HCT116 (cell line): Measurements from ENCODE around the gene RRBP1. TPM values are rescaled to one million over a fixed set of nuclear protein-coding genes. Genes with fewer than 3 reads are reported as not detected.

Source experiments
- ATAC-seq: fragments of 200-7000 bp; cut with Tn5 transposase; 2 replicates; pipeline ENCODE4 v1.9.1; 2020; ENCODE audit warnings: mild to moderate bottlenecking, moderate library complexity
- BruUV-seq: library from RNA; stranded (reverse); fragments of 400-500 nt; replicated peaks from 2 replicates; lab custom pipeline; 2021; lab: Mats Ljungman, UMichigan
- CTCF ChIA-PET: fragments of 300-600 bp; sonication (Branson Sonifier 250); formaldehyde crosslinking; loops from one replicate; lab custom pipeline; 2021; ENCODE audit warnings: antibody characterized with exemption; lab: Charles Lee
- POLR2A ChIA-PET: fragments of 300-600, 350-600 bp; sonication (Branson Sonifier 250); formaldehyde crosslinking; loops from one replicate; lab custom pipeline; 2021; ENCODE audit warnings: antibody characterized with exemption; lab: Charles Lee
- RAD21 ChIA-PET, 2 experiments: fragments of 300-600 bp; sonication (Branson Sonifier 250); formaldehyde crosslinking; loops; one replicate each; lab custom pipeline; 2023; ENCODE audit warnings: low total read pairs in 2 of 2; ENCODE audit not compliant: uncharacterized antibody in 2 of 2, unreplicated experiment in 2 of 2, low non-redundant PET in 1 of 2; lab: Charles Lee
- DNase-seq: peaks from one replicate; pipeline ENCODE4 v3.0.0-alpha.2; 2010; ENCODE audit warnings: low read depth, low spot score
- H2AFZ ChIP-seq: fragments of 200-600 bp; shearing (Covaris generic), sonication (generic); 2 replicates; pipeline ENCODE4 v1.6.1; 2017; ENCODE audit warnings: low read depth, mixed run types, mixed read lengths, antibody characterized with exemption, low read length; ENCODE audit not compliant: poor library complexity, severe bottlenecking
- H3K27ac ChIP-seq: 2 replicates; pipeline ENCODE4 v1.5.1; 2012; ENCODE audit warnings: low read depth, low read length
- H3K27me3 ChIP-seq: fragments of 200-600 bp; sonication (generic); 2 replicates; pipeline ENCODE4 v1.6.1; 2016; ENCODE audit warnings: mixed run types, low read length, mixed read lengths; ENCODE audit not compliant: insufficient read depth
- H3K36me3 ChIP-seq, 2 experiments: fragments of 200-500 bp in 1 of 2; fragments of 200-600 bp in 1 of 2; sonication (Bioruptor generic) in 1 of 2; sonication (generic) in 1 of 2; 2 replicates each; pipeline versions ENCODE4 v1.5.1 to v1.6.1; 2014 to 2016; ENCODE audit warnings: low read length in 2 of 2, inconsistent platforms in 1 of 2, mixed read lengths in 1 of 2, mixed run types in 1 of 2; ENCODE audit not compliant: insufficient read depth in 2 of 2, control insufficient read depth in 1 of 2
- H3K4me1 ChIP-seq, 2 experiments: fragments of 200-600 bp in 1 of 2; sonication (generic) in 1 of 2; 2 replicates each; pipeline versions ENCODE4 v1.5.1 to v1.6.1; 2012 to 2017; ENCODE audit warnings: low read length in 2 of 2, inconsistent platforms in 1 of 2, mild to moderate bottlenecking in 1 of 2, mixed read lengths in 1 of 2, mixed run types in 1 of 2, moderate library complexity in 1 of 2; ENCODE audit not compliant: insufficient read depth in 2 of 2, control insufficient read depth in 1 of 2
- H3K4me2 ChIP-seq: fragments of 200-600 bp; sonication (generic); 2 replicates; pipeline ENCODE4 v1.6.1; 2017; ENCODE audit warnings: mixed run types, low read length, mixed read lengths
- H3K4me3 ChIP-seq, 2 experiments: fragments of 200-600 bp in 1 of 2; sonication (generic) in 1 of 2; replicated peaks in 1 of 2; 2 replicates each; pipeline ENCODE4 v1.5.1; 2011 to 2016; ENCODE audit warnings: low read length in 2 of 2, control low read depth in 1 of 2, low read depth in 1 of 2, mild to moderate bottlenecking in 1 of 2, mixed read lengths in 1 of 2, mixed run types in 1 of 2
- H3K79me2 ChIP-seq: fragments of 200-600 bp; sonication (generic); 2 replicates; pipeline ENCODE4 v1.6.1; 2017; ENCODE audit warnings: mild to moderate bottlenecking, mixed run types, low read length, moderate library complexity, mixed read lengths; ENCODE audit not compliant: insufficient read depth
- H3K9ac ChIP-seq: fragments of 200-600 bp; sonication (generic); 2 replicates; pipeline ENCODE4 v1.6.1; 2016; ENCODE audit warnings: low read length, mixed read lengths
- H3K9me2 ChIP-seq: fragments of 200-600 bp; sonication (generic), shearing (Covaris generic); 2 replicates; pipeline ENCODE4 v1.6.1; 2017; ENCODE audit warnings: mixed run types, mild to moderate bottlenecking, moderate library complexity; ENCODE audit not compliant: insufficient read depth
- H3K9me3 ChIP-seq, 2 experiments: fragments of 200-500 bp in 1 of 2; fragments of 200-600 bp in 1 of 2; sonication (Bioruptor generic) in 1 of 2; sonication (generic) in 1 of 2; 2 replicates each; pipeline ENCODE4 v1.6.1; 2014 to 2017; ENCODE audit warnings: low read length in 2 of 2, mixed read lengths in 2 of 2, inconsistent platforms in 1 of 2, low read depth in 1 of 2, mild to moderate bottlenecking in 1 of 2, mixed run types in 1 of 2, moderate library complexity in 1 of 2; ENCODE audit not compliant: control insufficient read depth in 1 of 2, insufficient read depth in 1 of 2
- H4K20me1 ChIP-seq: fragments of 200-600 bp; sonication (generic), shearing (Covaris generic); 2 replicates; pipeline ENCODE4 v1.6.1; 2017; ENCODE audit warnings: mixed run types, mild to moderate bottlenecking, moderate library complexity; ENCODE audit not compliant: insufficient read depth
- CBX3 ChIP-seq: IDR thresholded peaks from 2 replicates; pipeline ENCODE4 v1.6.1; 2012; ENCODE audit warnings: low read depth
- EGR1 ChIP-seq: IDR thresholded peaks from 2 replicates; pipeline ENCODE4 v1.6.1; 2012; ENCODE audit warnings: low read depth
- ELF1 ChIP-seq: IDR thresholded peaks from 2 replicates; pipeline ENCODE4 v1.6.1; 2012; ENCODE audit warnings: low read depth, borderline replicate concordance
- JUND ChIP-seq: IDR thresholded peaks from 2 replicates; pipeline ENCODE4 v1.6.1; 2012
- SIN3A ChIP-seq: IDR thresholded peaks from 2 replicates; pipeline ENCODE4 v1.6.1; 2012; ENCODE audit warnings: low read depth
- intact Hi-C: fragments of 100-400 bp; cut with micrococcal nuclease; formaldehyde crosslinking; loops from 2 replicates; pipeline ENCODE4 v1.10.0; 2022
- total RNA-seq: library from RNA; stranded (reverse); gene quantifications from one replicate; pipeline ENCODE4 v1.2.1, GENCODE V29; 2021; ENCODE audit not compliant: unreplicated experiment
- TF ChIP-seq, protein P1 (sequence below): IDR thresholded peaks from 2 replicates; pipeline ENCODE4 v1.6.1; 2012; ENCODE audit warnings: low read depth

Gene RRBP1
- total RNA-seq, 1 experiment from 2014 or later: 123 TPM

DNA sequence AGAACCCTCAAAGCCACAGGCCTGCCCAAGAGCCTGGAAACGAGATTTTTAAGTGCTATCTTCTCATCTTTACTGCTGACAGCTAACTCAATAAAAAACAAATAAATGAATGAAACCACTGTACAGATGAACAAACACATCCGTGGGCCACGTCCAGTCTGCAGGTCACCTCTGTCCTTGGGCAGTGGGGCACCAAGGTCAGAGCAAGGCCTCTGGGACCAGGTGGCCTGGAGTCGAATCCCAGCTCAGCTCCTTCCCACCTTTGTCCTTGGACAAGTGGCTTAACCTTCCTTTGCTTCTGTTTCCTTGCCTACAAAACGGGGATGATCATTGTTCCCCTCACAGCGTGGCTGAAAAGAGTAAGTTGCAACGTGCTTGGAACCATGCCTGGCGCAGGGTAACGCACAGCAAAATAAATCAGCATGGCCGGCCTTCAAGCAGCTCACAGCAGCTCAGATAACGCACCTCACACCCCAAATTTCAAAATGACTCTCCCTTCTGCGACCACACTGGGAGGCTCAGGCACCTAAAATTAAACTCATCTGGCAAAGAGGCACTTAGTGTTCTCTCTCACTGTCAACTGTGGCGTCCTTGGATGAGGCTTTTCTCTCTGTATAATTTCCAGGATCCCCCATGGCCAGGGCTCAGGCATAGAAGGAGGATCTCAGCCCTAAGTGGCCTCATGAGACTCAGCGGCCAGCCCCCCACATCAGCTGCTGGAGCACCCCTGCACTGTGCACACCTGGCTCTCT, 35.7 kb downstream of the RRBP1 start:
- ATAC-seq: no peak
- Histone ChIP-seq H3K4me3 (no peak overlapping the region), H3K79me2 (peaks cover 76% of the 10 kb centered on the region), H4K20me1 (no peaks in the 10 kb centered on the region), H3K4me2 (no peak overlapping the region), H3K27me3 (no peaks in the 10 kb centered on the region), H3K27ac (no peak overlapping the region), H3K4me1 (no peaks in the 10 kb centered on the region; a peak in 1 of 4 replicates), H3K9me3 (no peaks in the 10 kb centered on the region), H3K9me2 (no peaks in the 10 kb centered on the region), H2AFZ (no peak overlapping the region), H3K9ac (no peak overlapping the region), H3K36me3 (no peaks in the 10 kb centered on the region; a peak in 1 of 4 replicates)
- TF ChIP-seq CBX3 (no peak), ELF1 (no peak), SIN3A (no peak), JUND (no peak), EGR1 (no peak)
- TF ChIP-seq, protein P1, sequence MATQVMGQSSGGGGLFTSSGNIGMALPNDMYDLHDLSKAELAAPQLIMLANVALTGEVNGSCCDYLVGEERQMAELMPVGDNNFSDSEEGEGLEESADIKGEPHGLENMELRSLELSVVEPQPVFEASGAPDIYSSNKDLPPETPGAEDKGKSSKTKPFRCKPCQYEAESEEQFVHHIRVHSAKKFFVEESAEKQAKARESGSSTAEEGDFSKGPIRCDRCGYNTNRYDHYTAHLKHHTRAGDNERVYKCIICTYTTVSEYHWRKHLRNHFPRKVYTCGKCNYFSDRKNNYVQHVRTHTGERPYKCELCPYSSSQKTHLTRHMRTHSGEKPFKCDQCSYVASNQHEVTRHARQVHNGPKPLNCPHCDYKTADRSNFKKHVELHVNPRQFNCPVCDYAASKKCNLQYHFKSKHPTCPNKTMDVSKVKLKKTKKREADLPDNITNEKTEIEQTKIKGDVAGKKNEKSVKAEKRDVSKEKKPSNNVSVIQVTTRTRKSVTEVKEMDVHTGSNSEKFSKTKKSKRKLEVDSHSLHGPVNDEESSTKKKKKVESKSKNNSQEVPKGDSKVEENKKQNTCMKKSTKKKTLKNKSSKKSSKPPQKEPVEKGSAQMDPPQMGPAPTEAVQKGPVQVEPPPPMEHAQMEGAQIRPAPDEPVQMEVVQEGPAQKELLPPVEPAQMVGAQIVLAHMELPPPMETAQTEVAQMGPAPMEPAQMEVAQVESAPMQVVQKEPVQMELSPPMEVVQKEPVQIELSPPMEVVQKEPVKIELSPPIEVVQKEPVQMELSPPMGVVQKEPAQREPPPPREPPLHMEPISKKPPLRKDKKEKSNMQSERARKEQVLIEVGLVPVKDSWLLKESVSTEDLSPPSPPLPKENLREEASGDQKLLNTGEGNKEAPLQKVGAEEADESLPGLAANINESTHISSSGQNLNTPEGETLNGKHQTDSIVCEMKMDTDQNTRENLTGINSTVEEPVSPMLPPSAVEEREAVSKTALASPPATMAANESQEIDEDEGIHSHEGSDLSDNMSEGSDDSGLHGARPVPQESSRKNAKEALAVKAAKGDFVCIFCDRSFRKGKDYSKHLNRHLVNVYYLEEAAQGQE: no peak
- RAD21 ChIA-PET: no interaction called here
- intact Hi-C loops: no loop called here
- CTCF ChIA-PET: no interaction called here
- DNase-seq: no peak
- POLR2A ChIA-PET: no interaction called here
- no TSS peak for BruUV-seq
